OCI-LY1 (cell line): ENCODE measurements around the gene MAST4.

Experiments
- H2AFZ ChIP-seq: fragments of 200-600 bp; sonication (generic), shearing (Covaris generic); 2 replicates; pipeline ENCODE4 v1.6.0; 2014; ENCODE audit warnings: antibody characterized with exemption, mild to moderate bottlenecking, low read length
- H3F3A ChIP-seq: fragments of 200-600 bp; sonication (generic), shearing (Covaris generic); 2 replicates; pipeline ENCODE4 v1.6.0; 2014; ENCODE audit warnings: mild to moderate bottlenecking, antibody characterized with exemption, low read length, moderate library complexity; ENCODE audit not compliant: insufficient read depth
- H3K27ac ChIP-seq: fragments of 200-600 bp; sonication (generic); 2 replicates; pipeline ENCODE4 v1.5.1; 2014; ENCODE audit warnings: low read length, mixed run types, mild to moderate bottlenecking, low read depth; ENCODE audit not compliant: poor library complexity, severe bottlenecking
- H3K27me3 ChIP-seq: fragments of 200-600 bp; sonication (generic); 2 replicates; pipeline ENCODE4 v1.6.0; 2014; ENCODE audit warnings: antibody characterized with exemption, mild to moderate bottlenecking, low read length, moderate library complexity; ENCODE audit not compliant: insufficient read depth
- H3K36me3 ChIP-seq: fragments of 200-600 bp; sonication (generic); 2 replicates; pipeline ENCODE4 v1.6.1; 2014; ENCODE audit warnings: mild to moderate bottlenecking, antibody characterized with exemption, low read length, moderate library complexity, mixed read lengths; ENCODE audit not compliant: insufficient read depth
- H3K4me1 ChIP-seq: fragments of 200-600 bp; sonication (generic); 2 replicates; pipeline ENCODE4 v1.5.1; 2014; ENCODE audit warnings: mild to moderate bottlenecking, low read length, moderate library complexity; ENCODE audit not compliant: insufficient read depth, severe bottlenecking
- H3K4me2 ChIP-seq: fragments of 200-600 bp; sonication (generic), shearing (Covaris generic); 2 replicates; pipeline ENCODE4 v1.6.1; 2014; ENCODE audit warnings: low read length
- H3K4me3 ChIP-seq: fragments of 200-600 bp; sonication (generic); 2 replicates; pipeline ENCODE4 v1.5.1; 2014; ENCODE audit warnings: low read length, low read depth, mild to moderate bottlenecking, mixed read lengths; ENCODE audit not compliant: poor library complexity, severe bottlenecking
- H3K79me2 ChIP-seq: fragments of 200-600 bp; shearing (Covaris generic); 2 replicates; pipeline ENCODE4 v1.6.1; 2016; ENCODE audit warnings: mixed run types, low read length, mixed read lengths; ENCODE audit not compliant: insufficient read depth
- H3K9ac ChIP-seq: fragments of 200-600 bp; sonication (generic), shearing (Covaris generic); 2 replicates; pipeline ENCODE4 v1.6.1; 2014; ENCODE audit warnings: mild to moderate bottlenecking, low read length, mixed read lengths
- H3K9me2 ChIP-seq: fragments of 200-600 bp; sonication (generic), shearing (Covaris generic); 2 replicates; pipeline ENCODE4 v1.6.1; 2014; ENCODE audit warnings: low read depth, mild to moderate bottlenecking, low read length, mixed read lengths
- H3K9me3 ChIP-seq: fragments of 200-600 bp; shearing (Covaris generic); 2 replicates; pipeline ENCODE4 v1.6.1; 2014; ENCODE audit warnings: low read length, mixed read lengths
- H4K20me1 ChIP-seq: fragments of 200-600 bp; sonication (generic), shearing (Covaris generic); 2 replicates; pipeline ENCODE4 v1.6.0; 2016; ENCODE audit warnings: mild to moderate bottlenecking, low read length; ENCODE audit not compliant: insufficient read depth
- CTCF ChIP-seq: fragments of 200-600 bp; sonication (generic), shearing (Covaris generic); IDR thresholded peaks from 2 replicates; pipeline ENCODE4 v1.5.1; 2017; ENCODE audit warnings: mild to moderate bottlenecking, antibody characterized with exemption, low read length, moderate library complexity, mixed read lengths
- EZH2 ChIP-seq: fragments of 200-600 bp; sonication (generic), shearing (Covaris generic); IDR thresholded peaks from 2 replicates; pipeline ENCODE4 v1.8.0; 2017; ENCODE audit warnings: borderline replicate concordance, mixed run types, mild to moderate bottlenecking, antibody characterized with exemption, low read length, moderate library complexity, mixed read lengths

MAST4 gene

GRCh38 chr5:66727630-66728029, 131.4 kb downstream of the MAST4 start:
- no peaks in the 10 kb centered on the region for H3K4me1 ChIP-seq
- TF ChIP-seq EZH2 (no peak), CTCF (no peak)
- H3K27ac ChIP-seq: no peak overlapping the region
- H3K36me3 ChIP-seq: no peaks in the 10 kb centered on the region
- H3K4me2 ChIP-seq: no peak overlapping the region
- H2AFZ ChIP-seq: no peak overlapping the region
- H3K4me3 ChIP-seq: no peak overlapping the region
- H3K79me2 ChIP-seq: no peaks in the 10 kb centered on the region
- H3K9me2 ChIP-seq: no peaks in the 10 kb centered on the region
- H3K9ac ChIP-seq: no peak overlapping the region
- no peaks in the 10 kb centered on the region for H3F3A ChIP-seq
- H4K20me1 ChIP-seq: no peaks in the 10 kb centered on the region
- H3K27me3 ChIP-seq: no peaks in the 10 kb centered on the region
- H3K9me3 ChIP-seq: no peaks in the 10 kb centered on the region

GRCh38 chr5:66728049-66728448, 131.9 kb downstream of the MAST4 start:
- no peaks in the 10 kb centered on the region for H3K9me3 ChIP-seq
- H4K20me1 ChIP-seq: no peaks in the 10 kb centered on the region
- no peak overlapping the region for H3K4me2 ChIP-seq
- H3K9ac ChIP-seq: no peak overlapping the region
- H3K9me2 ChIP-seq: no peaks in the 10 kb centered on the region
- no peaks in the 10 kb centered on the region for H3F3A ChIP-seq
- no peaks in the 10 kb centered on the region for H3K27me3 ChIP-seq
- no peaks in the 10 kb centered on the region for H3K4me1 ChIP-seq
- H2AFZ ChIP-seq: no peak overlapping the region
- H3K36me3 ChIP-seq: no peaks in the 10 kb centered on the region
- H3K79me2 ChIP-seq: no peaks in the 10 kb centered on the region
- H3K27ac ChIP-seq: no peak overlapping the region
- TF ChIP-seq CTCF (no peak), EZH2 (no peak)
- no peak overlapping the region for H3K4me3 ChIP-seq

GRCh38 chr5:66737096-66737495, 140.9 kb downstream of the MAST4 start:
- Histone ChIP-seq H3K79me2 (no peaks in the 10 kb centered on the region), H4K20me1 (no peaks in the 10 kb centered on the region), H3F3A (no peaks in the 10 kb centered on the region), H3K27ac (no peak overlapping the region), H3K9me2 (no peaks in the 10 kb centered on the region), H3K4me2 (no peak overlapping the region), H3K4me3 (no peak overlapping the region), H3K27me3 (peaks cover 4% of the 10 kb centered on the region; the same call in 1 of the 2 replicates), H3K36me3 (no peaks in the 10 kb centered on the region), H3K9me3 (no peaks in the 10 kb centered on the region), H3K4me1 (no peaks in the 10 kb centered on the region), H2AFZ (no peak overlapping the region), H3K9ac (no peak overlapping the region)
- TF ChIP-seq EZH2 (no peak), CTCF (no peak)
